NAMALWA (cell line): ENCODE measurements around the gene RTF2.
"Not testable (repeated sequence)": the region's sequence is repeated elsewhere in the genome, so short reads cannot be mapped to it uniquely, and the experiment has no call there.

Experiments
- DNase-seq: peaks from one replicate; pipeline ENCODE4 v3.0.0-alpha.2; 2015; ENCODE audit warnings: low spot score

Gene RTF2

DNA sequence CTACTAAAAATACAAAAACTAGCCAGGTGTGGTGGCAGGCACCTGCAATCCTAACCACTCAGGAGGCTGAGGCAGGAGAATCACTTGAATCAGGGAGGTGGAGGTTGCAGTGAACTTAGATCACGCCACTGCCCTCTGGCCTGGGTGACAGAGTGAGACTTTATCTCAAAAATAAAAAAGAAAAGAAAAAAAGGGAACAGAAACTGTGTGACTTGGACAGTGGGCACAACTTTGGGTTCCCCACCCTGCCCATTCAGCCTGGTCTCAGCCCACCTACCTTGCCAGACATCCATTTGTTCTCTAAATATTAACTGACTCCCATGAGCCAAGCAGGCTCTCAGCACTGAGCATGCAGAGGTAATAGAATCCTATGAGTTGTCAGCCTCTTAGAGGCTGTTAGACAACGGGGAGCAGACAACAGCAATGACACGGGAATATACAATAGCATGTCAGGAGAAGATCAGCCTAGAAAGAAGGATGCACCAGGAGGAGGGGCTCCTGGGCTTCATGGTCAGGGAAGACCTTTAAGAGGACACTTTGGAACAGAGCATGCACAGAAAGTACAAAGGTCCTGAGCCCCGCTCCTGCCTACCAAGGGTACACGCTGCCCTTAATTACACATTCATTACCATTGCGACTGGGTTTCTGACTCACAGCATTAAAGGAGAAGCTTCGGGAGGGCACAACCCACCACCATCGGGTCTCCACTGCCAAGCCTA is 84.6 kb downstream of the RTF2 start:
- no peak for DNase-seq

DNA sequence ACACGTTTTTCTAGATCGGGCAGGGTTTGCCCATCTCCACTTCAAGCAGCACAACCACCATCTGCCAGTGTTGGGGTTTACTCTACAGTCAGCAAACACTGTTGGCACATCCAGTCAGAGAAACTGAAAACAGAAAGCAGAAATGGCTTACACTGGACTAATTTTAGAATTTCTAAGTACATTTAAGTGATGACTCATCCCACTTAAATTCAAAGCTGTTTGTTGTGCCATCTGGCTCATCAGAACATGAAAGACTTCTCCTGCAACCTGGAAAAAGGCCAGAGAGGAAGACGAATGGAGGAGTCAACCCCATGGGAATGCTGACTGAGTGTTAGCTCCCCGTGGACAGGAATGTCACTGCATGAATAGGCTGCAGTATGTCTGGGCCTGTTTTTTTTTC is 86.4 kb downstream of the RTF2 start:
- peak; percentile 75 for DNase-seq

DNA sequence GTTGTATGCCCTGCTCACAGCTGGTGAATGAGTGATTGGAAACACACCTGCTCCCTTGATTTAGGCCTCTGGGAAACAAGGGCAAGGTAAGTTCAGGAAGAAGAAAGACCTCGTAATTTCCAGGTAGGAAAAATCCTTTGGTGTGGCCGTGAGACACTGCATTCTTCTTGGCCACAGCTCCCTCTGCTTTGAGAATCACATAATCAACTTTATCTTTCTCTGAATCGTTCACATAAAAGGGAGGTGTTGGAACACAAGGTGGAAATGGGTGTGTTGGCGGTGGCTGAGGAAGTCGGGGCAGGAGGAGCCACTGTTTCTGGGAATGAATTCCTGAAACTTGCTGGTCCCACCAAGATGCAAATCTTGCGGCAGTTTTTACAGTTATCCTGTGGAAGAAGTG is 90.5 kb downstream of the RTF2 start:
- no peak for DNase-seq

DNA sequence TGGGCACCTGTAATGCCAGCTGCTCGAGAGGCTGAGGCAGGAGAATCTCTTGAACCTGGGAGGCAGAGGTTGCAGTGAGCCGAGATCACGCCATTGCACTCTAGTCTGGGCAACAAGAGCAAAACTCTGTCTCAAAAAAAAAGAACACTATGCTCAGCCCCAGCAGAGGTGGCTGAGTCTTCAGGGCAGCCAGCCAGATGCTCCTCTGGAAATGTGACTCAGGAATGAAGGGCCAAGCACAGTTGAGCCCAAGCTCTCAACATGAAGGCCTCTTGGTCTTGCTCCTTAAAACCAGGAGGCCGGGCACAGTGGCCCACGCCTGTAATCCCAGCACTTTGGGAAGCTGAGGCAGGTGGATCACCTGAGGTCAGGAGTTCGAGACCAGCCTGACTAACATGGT is 96.1 kb downstream of the RTF2 start:
- DNase-seq, result not testable (repeated sequence)

DNA sequence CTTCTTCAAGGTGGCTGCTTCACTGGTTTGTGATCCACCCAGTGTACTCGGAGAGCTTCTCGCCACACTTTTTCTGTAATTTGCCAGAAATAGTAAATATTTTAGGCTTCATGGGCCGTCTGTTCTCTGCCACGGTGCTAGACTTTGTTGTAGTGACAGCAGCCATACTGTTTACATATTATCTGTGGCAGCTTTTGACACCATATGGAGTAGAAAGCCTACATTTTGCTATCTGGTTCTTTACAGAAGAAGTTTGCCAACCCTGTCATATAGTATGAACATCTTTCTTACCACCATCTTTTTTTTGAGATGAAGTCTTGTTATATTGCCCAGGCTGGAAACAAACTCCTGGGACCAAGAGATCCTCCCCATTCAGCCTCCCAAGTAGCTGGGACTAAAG is 97.1 kb downstream of the RTF2 start:
- DNase-seq, result no peak

DNA sequence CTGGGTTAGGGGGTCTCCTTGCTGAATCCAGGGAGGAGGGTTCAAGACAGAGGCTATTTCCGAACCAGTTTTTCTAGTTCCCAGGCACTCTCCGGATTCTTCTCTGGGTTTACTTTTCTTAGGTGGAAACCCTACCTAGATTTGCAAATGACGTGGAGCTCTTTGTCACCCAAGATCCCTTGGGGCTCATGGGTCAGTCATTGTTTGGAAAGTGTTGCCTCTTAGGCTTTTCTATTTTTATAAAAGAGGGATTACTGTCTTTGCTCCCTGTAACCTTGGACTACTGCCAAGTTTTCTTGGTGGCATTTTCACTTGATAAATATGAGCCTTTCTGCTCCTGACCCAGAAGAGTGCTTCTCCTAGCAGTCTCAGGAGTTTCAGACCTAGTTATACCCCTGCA is 98.2 kb downstream of the RTF2 start:
- DNase-seq, result no peak
